ENCODE data around the gene SNTG2.

The SNTG2 gene

DNA sequence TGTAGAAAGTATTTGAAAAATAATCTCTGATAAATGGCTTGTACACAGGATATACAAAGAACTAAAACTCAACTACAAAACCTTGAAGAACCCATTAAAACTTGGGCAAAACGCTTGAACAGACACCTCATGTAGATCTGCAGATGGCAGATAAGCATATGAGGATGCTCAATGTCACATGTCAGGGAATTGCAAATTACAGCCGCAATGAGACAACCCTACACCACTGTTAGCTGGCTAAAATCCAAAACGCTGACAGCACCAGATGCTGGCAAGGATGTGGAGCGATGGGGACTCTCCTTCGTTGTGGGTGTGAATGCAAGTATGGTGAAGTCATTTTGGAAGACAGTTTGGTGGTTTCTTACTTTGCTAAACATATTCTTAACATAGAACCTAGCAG, 53.7 kb downstream of the SNTG2 start:
- no peak for DNase-seq

DNA sequence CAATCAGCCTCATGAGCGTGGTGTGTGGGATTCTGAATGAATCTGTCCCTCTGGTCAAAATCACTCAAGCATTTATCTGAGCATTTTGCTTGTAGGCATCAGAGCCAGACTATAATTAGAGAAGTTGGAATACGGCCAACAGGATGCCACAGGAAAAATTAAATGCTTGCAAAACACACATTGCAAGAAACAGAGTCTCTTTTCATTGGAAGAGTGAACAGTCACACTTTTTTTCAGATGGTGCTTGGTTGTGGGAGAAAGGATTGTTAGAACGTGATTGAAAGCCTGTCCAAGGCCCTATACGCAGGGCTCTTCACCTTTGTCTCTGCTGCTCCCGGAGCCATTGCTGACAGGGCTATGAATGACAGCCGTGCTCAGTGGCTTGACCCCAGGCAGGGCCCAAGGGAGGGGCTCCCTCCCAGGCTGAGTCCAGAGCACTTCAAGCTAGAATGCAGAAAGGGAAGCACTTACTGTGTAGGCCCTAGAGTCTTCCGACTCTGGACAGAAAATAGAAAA, 59.8 kb downstream of the SNTG2 start:
- peak; percentile 2 to 43 for DNase-seq

DNA sequence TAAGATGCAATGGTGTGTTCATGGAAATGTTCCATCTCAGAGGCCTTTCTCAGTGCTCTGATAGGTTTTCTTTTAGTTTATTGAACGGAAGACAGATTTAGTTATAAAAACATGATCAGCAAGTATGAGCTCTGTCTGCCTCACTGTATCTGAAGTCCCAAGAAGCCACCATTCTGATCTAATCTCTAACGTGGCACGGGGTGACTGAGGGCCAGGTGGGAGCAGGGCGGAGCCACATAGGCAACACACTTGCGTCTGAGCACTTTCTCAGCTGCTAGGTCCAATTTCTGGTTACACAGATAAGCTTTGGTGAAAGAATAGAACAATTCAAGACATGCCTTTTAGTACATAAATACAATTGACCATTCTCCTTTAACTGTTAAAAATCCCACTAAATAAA, 60.4 kb downstream of the SNTG2 start:
- DNase-seq, result no peak

DNA sequence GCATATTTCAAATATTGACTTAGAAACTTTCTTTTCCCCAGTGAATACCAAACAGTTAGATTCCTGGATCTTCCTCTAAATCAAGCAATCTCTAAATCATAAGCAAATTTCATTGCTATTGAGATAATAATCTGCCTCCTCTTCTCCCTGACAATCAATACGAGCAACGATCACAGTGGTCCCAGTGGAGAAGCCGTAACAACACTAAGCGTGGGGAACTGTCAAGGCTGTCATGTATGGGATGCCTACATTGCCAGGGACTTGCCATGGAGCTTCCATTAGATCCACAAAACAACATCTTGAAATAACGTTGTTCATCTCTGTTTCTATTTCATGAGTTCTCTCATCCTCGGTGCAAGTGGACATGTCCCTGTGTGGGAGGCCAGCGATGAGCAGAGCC, 61.3 kb downstream of the SNTG2 start:
- DNase-seq, result no peak

DNA sequence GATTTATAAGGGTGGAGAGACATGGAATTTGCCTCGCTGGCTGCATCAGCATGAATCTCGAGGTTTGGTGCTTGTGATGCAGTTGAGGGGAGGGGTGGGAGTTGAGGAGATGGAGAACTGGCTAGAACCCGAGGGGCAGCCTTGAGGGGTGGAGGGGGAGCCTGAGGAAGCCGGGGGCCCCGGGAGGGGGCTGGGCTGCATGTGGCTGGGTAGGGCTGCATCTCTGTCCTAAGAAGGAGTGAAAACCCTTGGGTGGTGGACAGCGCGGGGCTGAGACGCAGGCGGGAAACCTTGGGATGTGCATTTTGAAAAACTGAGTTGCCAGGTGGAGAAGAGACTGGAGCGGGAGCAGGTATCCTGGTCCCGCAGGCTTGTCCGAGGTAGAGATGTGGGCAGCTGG, 64.2 kb downstream of the SNTG2 start:
- no peak for DNase-seq

DNA sequence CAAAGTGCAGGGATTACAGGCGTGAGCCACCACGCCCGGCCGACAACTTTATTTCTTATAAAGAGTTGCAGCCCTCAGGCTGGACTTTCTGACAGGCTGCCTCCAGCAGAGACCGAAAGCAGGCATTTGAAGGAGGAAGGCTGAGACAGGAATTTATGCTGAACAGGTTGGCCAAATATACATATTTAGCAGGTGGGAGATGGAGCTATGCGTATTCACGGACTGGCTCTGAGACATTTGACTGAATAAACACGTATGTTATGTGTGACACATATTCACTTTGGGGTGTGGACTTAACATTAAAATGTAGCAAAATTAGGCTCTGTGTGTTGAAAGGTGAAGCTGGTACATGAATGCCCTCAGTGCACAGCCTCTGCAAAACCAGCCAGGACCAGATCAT, 65.9 kb downstream of the SNTG2 start:
- DNase-seq, result no peak

DNA sequence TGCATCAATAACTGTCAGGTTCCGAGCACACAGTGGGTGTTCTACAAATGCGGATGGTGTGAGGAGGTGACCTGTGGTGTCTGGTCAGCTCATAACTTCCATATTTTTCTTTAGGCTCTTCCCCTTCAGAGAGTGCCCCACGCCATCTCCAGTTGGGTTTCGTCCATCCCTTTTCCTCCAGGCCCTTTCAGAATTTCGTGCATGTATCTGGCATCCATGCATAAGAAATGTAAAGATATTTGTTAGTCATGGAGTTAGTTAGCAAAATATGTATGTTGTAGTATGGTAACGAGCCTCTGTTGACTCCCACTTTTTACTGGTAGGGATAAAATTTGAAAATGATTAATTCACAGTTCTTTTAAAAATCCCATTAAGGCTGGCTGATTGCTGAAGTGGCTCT, 67.2 kb downstream of the SNTG2 start:
- no peak for DNase-seq

DNA sequence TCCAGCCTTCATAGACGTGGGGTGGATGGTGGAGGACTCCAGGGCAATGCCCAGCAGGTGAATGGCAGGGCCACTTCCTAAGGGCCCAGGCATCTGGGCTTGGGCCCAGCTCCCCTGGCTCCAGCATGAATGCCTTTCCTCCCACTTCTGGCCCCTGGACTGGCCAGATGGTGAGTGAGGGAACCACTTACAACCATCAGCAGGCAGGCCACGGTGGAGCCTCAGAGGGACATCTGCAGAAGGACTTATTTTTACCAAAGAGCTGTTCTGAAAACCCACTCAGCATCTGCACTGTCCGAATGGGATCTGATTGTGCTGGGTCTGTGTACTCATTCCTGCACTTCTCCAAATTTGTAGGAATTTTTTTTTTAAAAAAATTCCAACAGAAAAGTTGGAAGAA, 69.6 kb downstream of the SNTG2 start:
- no peak for DNase-seq

DNA sequence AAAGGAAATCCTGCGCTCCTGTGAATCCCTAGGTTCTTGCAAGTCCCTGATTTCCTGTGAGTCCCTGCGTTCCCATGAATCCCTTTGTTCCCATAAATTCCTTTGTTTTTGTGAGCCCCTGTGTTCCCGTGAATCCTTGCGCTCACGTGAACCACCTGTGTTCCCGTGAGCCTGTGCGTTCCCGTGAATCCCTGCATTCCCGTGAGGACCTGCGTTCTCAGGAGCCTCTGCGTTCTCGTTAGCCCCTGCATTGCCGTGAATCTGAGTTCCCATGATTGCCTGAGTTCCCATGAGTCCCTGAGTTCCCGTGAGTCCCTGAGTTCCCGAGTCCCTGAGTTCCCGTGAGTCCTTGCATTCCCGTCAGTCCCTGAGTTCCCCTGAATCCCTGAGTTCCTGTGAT, 71.5 kb downstream of the SNTG2 start:
- no peak for DNase-seq

DNA sequence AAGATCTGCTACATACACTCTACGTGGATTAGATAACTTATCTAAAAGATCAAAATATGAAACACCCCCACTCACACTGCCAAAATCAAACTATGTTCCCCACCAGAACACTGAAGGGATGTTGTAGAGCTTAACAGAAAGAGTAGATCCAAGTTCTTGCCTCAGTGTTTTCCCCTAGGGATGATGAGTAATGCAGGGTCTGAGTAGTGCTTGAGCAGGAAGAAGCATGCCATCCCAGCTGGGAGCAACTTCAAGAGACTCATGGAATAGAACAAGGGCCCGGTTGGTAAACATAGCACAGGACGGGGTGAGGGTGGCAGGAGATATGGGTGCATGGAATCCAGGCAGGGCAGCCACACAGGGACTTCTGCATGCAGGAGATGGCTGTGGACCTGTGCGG, 74.3 kb downstream of the SNTG2 start:
- DNase-seq, result no peak

DNA sequence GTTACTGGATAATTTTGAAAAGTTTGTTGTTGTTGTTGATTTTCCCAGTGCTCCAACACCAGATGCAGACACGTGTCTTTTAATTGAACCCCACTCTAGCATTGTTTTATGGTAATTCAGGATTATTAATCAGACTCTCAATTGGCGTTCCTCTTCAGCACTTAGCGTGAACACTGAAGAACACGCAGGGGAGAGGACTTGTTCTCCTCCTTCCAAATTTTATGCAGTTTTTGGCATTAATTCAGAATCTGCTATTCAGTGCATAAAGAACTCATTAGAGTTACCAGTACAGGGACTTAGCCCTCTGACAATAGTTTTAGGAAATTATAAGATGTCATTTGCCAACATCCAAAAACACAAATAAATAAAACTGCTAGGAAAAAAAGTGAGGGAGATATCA, 75.5 kb downstream of the SNTG2 start:
- no peak for DNase-seq

DNA sequence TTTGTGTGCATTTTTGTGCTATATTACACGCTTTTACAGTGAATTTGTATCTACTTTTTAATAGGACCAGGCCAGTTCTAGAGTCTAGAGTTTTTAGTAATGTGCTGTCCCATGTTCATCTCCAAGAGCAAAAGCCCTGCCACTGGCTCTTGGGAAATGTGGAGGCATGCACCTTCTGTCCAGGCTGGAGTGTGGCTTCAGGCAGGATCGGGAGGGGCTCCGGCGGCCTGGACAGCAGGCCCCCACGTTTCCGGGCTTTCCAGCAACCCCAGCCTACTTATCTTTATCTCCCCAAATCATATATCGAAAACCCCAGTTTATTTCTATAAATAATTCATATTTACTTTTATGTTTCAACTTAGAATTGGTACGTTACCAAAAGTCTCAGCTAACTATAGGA, 78.2 kb downstream of the SNTG2 start:
- no peak for DNase-seq

DNA sequence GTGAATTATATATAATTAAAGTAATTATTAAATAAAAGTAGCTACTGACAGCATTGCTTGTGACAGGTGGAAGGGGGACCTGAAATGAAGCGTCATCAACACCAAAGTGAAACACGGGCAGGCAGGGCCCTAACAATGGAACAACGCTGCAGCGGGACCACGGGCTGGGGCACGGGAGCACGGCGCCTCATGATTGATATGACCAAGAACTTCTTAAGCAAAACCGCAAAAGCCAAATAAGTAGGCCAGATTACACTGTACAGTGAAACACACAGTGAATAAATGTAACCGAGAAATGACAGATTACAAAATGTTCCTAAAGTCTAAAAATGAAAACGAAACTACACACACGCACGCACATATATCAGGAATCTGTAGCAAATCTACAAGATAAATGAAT, 81.4 kb downstream of the SNTG2 start:
- DNase-seq, result no peak

DNA sequence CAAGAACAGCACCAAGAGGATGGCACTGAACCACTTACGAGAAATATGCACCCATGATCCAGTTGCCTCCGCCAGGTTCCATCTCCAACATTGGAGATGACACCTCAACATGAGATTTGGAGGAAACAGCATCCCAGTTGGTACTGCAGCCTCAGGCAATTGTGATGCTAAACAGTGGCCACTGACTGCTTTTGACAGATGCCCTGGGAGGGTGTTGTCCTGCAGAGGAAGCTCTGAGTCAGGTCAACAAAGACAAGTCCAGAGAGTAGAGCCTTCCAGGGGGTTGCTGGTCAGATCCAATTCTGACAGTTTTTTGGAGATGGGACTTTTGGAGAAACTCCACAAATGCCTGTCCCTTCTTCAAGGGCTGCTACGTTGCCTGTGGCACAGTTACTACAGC, 82.4 kb downstream of the SNTG2 start:
- DNase-seq, result no peak

DNA sequence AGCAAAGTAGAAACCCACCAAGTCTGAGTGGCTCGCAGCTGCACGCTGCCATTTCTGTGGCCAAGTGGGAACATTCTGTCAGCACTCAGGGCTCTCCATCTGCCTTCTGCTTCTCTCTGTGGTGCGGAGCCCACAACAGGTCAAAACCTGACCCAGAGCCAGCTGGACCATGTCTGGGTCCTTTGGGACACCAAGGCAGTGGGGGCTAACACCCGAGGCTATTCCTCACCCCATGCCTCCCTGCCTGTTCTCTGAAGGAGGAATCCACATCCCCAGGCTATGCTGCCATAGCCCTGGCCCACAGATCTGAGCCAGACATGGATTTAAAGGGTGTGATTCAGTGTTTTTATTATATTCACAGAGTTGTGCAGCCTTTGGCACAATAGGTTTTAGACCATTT, 86.4 kb downstream of the SNTG2 start:
- no peak for DNase-seq

DNA sequence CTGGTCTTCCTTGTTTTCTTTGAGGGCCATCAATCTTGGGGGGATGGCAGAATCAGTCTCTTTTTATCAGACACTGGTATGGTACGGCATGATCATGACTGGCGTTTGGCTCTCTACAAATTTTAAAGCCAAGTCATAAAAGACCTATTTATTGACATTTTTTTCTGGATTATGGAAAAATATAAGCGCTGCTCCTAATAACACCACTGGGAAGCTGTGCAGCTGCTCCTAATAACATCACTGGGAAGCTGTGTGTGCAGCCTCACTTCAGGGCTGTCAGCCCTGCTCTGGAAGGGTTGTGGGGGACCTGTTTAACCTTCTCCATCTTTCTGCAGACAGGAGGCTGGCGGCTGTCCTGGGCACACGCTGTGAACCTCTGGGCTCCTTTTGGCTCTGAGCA, 88.9 kb downstream of the SNTG2 start:
- DNase-seq, result no peak

DNA sequence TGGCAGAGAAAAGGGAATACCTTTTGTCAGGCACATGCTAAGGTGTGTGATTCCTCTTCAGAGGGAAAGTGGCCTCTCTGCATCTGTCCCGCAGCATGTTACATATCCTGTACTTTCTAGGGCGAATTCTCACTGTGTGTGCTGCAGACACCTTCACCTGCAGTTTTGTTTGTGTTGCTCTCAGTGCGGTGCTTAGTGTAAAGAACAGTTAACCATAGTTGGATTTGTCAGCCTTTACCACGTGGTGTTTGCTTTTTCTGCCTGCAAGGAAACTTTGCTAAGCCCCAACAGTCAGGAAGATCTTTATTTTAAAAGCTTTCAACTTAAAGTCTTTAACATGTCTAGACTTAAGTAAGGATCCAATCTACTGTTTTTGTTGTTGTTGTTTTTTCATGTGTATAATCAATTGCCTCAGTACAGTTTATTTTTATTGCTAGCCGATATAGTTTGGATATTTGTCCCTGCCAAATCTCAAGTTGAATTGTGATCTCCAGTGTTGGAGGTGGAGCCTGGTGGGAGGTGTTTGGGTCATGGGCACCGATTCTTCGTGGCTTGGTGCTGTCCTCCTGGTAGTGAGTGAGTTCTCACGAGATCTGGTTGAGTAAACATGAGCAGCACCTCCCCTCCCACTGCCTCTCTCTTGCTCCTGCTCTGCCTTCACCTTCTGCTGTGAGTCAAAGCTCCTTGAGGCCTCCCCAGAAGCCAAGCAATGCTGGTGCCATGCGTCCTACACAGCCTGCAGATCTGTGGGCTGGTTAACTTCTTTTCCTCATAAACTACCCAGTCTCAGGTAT, 90.6 kb downstream of the SNTG2 start:
- DNase-seq, result no peak

DNA sequence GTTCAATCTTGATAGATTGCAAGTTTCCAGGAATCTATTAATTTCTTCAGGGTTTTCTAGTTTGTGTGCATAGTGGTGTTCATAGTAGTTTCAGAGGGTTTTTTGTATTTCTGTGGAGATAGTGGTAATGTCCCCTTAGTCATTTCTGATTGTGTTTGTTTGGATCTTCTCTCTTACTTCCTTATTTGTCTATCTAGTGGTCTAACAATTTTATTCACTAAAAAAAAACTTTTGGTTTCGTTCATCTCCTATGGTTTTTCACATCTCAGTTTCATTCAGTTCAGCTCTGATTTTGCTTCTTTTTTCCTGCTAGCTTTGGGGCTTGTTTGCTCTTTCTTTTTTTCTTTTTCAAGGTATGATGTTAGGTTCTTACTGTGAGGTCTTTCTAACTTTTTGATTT, 94.5 kb downstream of the SNTG2 start:
- no peak for DNase-seq

DNA sequence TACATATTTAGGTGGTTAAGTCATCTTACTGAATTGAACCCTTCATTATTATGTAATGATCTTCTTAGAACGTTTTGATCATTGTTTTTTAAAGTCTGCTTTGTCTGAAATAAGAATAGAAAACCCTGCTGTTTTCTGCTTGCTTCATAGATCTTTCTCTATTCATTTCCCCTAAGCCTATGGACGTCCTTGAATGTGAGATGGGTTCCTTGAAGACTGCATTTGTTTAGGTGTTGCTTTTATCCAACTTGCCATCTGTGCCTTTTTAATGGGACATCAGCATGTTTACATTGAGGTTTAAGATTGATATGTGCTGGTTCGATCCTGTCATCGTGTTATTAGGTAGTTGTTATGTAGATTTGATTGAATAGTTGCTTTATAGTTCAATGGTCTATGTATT, 95.4 kb downstream of the SNTG2 start:
- no peak for DNase-seq

DNA sequence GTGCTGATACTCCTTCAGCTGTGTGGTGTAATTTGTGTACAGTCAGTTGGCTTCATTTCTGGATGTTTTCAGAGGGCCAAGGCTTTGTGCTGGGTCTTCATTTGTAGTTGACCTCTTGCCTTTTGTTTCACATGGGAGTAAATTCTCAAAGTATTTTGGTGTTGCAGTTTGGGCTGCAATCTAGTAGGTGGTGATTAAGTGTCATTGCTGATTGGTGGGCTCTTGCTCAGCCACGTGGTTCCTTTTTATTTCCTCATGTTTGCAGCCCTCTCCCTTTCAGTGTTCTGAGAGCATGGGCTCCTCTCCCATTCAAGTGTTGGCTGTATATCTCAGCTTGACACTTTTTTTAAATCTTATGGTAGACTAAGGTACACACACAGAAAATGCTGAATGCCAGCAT, 96.8 kb downstream of the SNTG2 start:
- no peak for DNase-seq

DNA sequence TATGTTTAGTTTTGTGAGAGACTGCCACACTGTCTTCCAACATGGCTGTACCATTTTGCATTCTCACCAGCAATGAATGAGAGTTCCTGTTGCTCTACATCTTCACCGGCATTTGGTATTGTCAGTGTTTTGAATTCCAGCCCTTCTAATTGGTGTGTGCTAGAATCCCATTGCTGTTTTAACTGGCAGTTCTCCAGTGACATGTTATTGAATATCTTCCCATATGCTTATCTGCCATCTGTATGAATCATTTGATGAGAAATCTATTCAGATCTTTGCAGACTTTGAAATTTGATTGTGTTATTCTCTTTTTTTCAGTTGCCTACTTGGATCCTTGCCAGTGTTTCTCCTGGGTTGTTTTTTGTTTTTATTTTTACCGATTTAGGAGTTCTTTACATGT, 99.0 kb downstream of the SNTG2 start:
- DNase-seq, result no peak

DNA sequence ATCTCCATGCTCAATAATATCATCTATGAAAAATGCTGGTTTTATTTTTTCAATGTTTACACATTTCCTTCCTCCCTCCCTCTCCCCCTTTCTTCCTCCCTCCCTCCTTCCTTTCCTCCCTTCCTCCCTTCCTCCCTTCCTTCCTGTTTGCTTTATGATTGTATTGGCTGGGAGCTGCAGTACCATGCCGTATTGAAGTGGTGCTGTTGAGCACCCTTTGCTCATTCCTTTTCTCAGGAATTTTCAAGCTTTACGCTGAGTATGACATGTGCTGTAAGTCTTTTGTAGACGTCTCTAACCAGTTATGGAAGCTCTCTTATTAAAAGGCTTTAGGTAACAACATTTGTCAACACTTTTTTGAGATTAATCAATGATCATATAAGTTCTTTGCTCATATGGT, 100.4 kb downstream of the SNTG2 start:
- DNase-seq, result no peak

DNA sequence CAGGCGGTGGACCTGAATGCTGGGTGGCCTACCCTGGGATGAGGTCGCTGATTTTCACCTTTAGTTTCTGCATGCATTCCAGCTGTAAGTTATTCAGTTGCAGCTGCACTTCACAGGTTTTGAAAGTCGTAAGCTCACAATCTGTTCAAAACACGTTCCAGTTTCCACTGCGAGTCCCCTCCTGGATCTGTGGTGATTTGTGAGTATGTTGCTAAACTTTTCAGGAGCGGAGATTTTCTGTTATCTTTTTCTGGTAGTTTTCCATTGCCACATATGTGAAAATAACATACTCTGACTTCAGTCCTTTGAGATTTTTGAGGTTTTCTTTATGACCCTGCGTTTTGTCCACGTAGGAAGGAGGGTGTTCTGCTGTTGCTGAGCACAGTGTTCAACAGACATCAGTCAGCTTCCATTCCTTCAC, 102.1 kb downstream of the SNTG2 start:
- no peak for DNase-seq

DNA sequence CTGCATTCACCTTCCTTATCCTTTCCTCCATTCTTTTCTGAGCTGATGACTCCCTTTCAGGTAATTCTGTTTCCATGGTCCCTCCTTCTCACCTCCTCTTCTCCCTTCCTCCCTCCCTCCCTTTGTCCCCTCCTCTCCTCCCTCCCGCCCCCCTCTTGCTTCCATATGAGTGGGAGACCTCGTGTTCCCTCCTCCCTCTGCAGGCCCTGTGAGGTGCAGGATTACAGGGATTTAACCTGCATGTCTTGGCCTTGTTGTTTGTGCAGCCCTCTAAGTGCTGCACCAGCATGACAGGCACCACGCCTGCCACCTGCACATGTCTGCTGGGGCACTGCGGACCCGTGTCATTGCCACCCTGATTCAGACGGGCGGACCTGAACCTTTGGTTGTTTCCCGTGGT, 103.1 kb downstream of the SNTG2 start:
- no peak for DNase-seq

DNA sequence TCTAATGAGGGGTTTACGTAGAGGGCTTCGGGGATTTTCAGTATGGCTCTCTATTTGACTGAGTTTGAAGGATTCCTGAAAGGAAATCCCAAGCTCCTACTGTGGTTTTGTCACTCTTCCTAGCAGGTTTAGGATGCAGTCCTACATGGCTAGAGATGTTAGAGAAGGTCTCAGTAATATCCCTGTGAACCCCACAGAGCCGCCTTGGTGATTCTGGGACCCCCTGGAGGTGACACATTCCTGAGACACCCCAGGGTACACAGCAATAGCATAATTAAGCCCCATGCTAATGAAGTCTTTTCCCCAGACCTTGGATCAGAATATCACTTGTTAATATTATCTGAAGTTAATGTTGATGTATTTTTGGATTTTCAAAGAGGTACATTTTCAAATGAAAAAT, 103.8 kb downstream of the SNTG2 start:
- no peak for DNase-seq

All from inflammatory macrophage (primary cell).